ENCODE results near the gene IGF1R.

IGF1R gene

GRCh38 chr15:98725874-98726273, 77.5 kb downstream of the IGF1R start:
- DNase-seq (ENCODE audit: low read depth in 2 of 2) = no peak

- DNase-seq (ENCODE audit: low read depth in 2 of 2) = no peak
Measured at GRCh38 chr15:98727115-98728040, 79.0 kb downstream of the IGF1R start.

- DNase-seq (ENCODE audit: low read depth in 2 of 2) = no peak
Measured at GRCh38 chr15:98728082-98728810, 79.9 kb downstream of the IGF1R start.

GRCh38 chr15:98728811-98729160, 80.4 kb downstream of the IGF1R start:
- DNase-seq (ENCODE audit: low read depth in 2 of 2) = no peak

GRCh38 chr15:98729446-98730042, 81.2 kb downstream of the IGF1R start:
- DNase-seq (ENCODE audit: low read depth in 2 of 2) = no peak

- DNase-seq (ENCODE audit: low read depth in 2 of 2) = no peak
Measured at GRCh38 chr15:98730860-98731711, 82.7 kb downstream of the IGF1R start.

- no peak for DNase-seq (ENCODE audit: low read depth in 2 of 2)
Measured at GRCh38 chr15:98731712-98732450, 83.5 kb downstream of the IGF1R start.

GRCh38 chr15:98733098-98733497, 84.8 kb downstream of the IGF1R start:
- no peak for DNase-seq (ENCODE audit: low read depth in 2 of 2)

GRCh38 chr15:98734466-98735199, 86.3 kb downstream of the IGF1R start:
- DNase-seq (ENCODE audit: low read depth in 2 of 2) = no peak

- no peak for DNase-seq (ENCODE audit: low read depth in 2 of 2)
Measured at GRCh38 chr15:98735304-98735703, 87.0 kb downstream of the IGF1R start.

GRCh38 chr15:98735895-98736617, 87.7 kb downstream of the IGF1R start:
- no peak for DNase-seq (ENCODE audit: low read depth in 2 of 2)

GRCh38 chr15:98737159-98737558, 88.8 kb downstream of the IGF1R start:
- DNase-seq (ENCODE audit: low read depth in 2 of 2) = no peak

- DNase-seq (ENCODE audit: low read depth in 2 of 2) = no peak
Measured at GRCh38 chr15:98737721-98738120, 89.4 kb downstream of the IGF1R start.

GRCh38 chr15:98738689-98739401, 90.5 kb downstream of the IGF1R start:
- no peak for DNase-seq (ENCODE audit: low read depth in 2 of 2)

- no peak for DNase-seq (ENCODE audit: low read depth in 2 of 2)
Measured at GRCh38 chr15:98740295-98740694, 92.0 kb downstream of the IGF1R start.

- DNase-seq (ENCODE audit: low read depth in 2 of 2) = no peak
Measured at GRCh38 chr15:98740963-98741362, 92.6 kb downstream of the IGF1R start.

GRCh38 chr15:98743177-98743576, 94.8 kb downstream of the IGF1R start:
- DNase-seq (ENCODE audit: low read depth in 2 of 2) = no peak

- no peak for DNase-seq (ENCODE audit: low read depth in 2 of 2)
Measured at GRCh38 chr15:98744506-98744905, 96.2 kb downstream of the IGF1R start.

GRCh38 chr15:98745179-98745578, 96.8 kb downstream of the IGF1R start:
- DNase-seq (ENCODE audit: low read depth in 2 of 2) = no peak
